Esophagus (tissue), 2 donors: ENCODE results near the gene CLPTM1L. TPM values are rescaled to one million over a fixed set of nuclear protein-coding genes. Genes with fewer than 3 reads are reported as not detected.
A peak's percentile ranks its signal among the peaks of the same experiment; 100 is the strongest.
"Not testable (repeated sequence)": the region's sequence is repeated elsewhere in the genome, so short reads cannot be mapped to it uniquely, and the experiment has no call there.

Experiments
- H3K27ac ChIP-seq, 2 donors: one replicate each; pipeline ENCODE4 v1.5.1; 2013; ENCODE audit warnings: low read depth in 2 of 2, mild to moderate bottlenecking in 2 of 2, inconsistent platforms in 1 of 2, low read length in 1 of 2, moderate library complexity in 1 of 2
- H3K27me3 ChIP-seq, 2 donors: one replicate each; pipeline ENCODE4 v1.6.1; 2013; ENCODE audit warnings: low read length in 2 of 2, control low read depth in 1 of 2, mild to moderate bottlenecking in 1 of 2; ENCODE audit not compliant: insufficient read depth in 2 of 2, control insufficient read depth in 1 of 2
- H3K36me3 ChIP-seq, 2 donors: one replicate each; pipeline ENCODE4 v1.6.1; 2013; ENCODE audit warnings: low read length in 1 of 2; ENCODE audit not compliant: control insufficient read depth in 2 of 2, insufficient read depth in 2 of 2
- H3K4me1 ChIP-seq, 2 donors: one replicate each; pipeline ENCODE4 v1.6.1; 2013; ENCODE audit warnings: low read length in 1 of 2; ENCODE audit not compliant: control insufficient read depth in 2 of 2, insufficient read depth in 2 of 2
- H3K4me3 ChIP-seq, 2 donors: one replicate each; pipeline ENCODE4 v1.5.1; 2013; ENCODE audit warnings: low read length in 2 of 2, mild to moderate bottlenecking in 2 of 2, low read depth in 1 of 2, moderate library complexity in 1 of 2
- H3K9me3 ChIP-seq, 2 donors: one replicate each; pipeline ENCODE4 v1.6.1; 2013; ENCODE audit warnings: mild to moderate bottlenecking in 2 of 2, low read depth in 1 of 2, low read length in 1 of 2, moderate library complexity in 1 of 2; ENCODE audit not compliant: control insufficient read depth in 2 of 2, insufficient read depth in 1 of 2
- WGBS, 2 donors: extraction: QIAGEN DNeasy Blood & Tissue Kit; methylation state at CpG; one replicate each; pipeline ENCODE4 v1.1.7; 2013; 5-methylcytosine and 5-hydroxymethylcytosine counted together
- polyA plus RNA-seq, 2 donors: library from polyadenylated mRNA; stranded (reverse); fragments of 200-250 nt; gene quantifications; one replicate each; pipeline ENCODE4 v1.2.3, GENCODE V29; 2013
- donor health status: healthy with polysubstance abuse.
- donor health status: Bipolar disorder and iron deficiency.

Gene CLPTM1L
- polyA plus RNA-seq, 2 donors, result 20.0 to 52.1 TPM

DNA sequence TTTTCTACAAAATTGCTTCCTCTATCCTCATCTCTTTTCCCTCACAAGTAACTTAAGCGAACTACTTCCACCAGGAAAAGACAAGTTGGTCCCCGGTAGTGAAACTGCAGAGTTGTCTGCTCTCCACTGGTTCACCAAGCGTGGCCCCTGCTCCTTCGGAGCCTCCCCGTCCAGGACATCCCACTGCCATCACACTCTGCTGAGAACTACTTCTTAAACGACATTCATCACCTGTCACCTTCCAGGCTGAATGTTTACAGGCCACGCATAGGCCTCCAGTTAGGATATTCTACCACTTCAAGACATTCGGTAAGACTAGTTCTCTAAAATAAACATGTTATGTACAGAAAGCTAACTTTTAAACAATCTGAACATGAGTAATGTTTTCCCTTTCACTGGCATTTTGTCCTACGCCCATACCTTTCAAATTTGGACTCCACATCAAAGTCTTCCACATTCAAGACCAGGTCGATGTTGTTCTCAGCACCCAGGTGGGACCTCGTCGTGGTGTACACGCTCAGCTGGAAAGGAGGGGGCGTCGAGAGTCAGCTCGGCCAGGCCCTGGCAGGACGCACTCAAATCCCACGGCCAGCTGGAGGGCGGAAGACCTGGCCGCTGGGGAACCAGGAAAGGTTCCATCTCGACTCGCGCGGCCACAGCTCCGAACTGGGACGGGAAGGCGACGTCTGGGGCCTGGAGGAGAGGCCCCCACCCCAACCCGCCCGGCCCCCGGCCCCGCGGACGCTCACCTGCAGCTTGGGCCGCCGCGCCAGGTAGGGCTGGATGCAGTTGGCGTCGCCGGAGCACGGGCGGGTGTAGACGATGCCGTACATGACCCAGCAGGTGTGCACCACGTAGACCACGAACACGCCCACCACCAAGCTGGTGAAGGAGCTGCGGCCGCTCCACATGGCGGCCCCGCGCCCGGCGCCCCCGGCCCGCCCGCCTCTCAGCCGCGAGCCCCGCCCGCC lies 683 bp downstream of the CLPTM1L start:
- no peaks in the 10 kb centered on the region for H3K9me3 ChIP-seq
- H3K27me3 ChIP-seq, result no peaks in the 10 kb centered on the region
- peak overlapping the region; percentile 84 to 91 for H3K4me3 ChIP-seq
- peaks cover 0 to 20% of the 10 kb centered on the region in 2 donors for H3K36me3 ChIP-seq
- 5% methylated on average over 52 to 61 of the region's 61 CpGs for WGBS, 2 donors
- H3K27ac ChIP-seq, result peak overlapping the region in 1 of 2 donors; percentile 29
- H3K4me1 ChIP-seq, result peaks cover 2 to 8% of the 10 kb centered on the region in 2 donors

- no peaks in the 10 kb centered on the region for H3K27me3 ChIP-seq
- no peak overlapping the region for H3K4me3 ChIP-seq
- H3K27ac ChIP-seq, result no peak overlapping the region
- WGBS, 2 donors, result 73 to 82% methylated on average over 9 of the region's 9 CpGs
- no peaks in the 10 kb centered on the region for H3K9me3 ChIP-seq
- H3K36me3 ChIP-seq, result peaks cover 5 to 27% of the 10 kb centered on the region in 2 donors
- peaks cover 2 to 8% of the 10 kb centered on the region in 2 donors for H3K4me1 ChIP-seq
These were observed 1.6 kb downstream of the CLPTM1L start for GRCh38 chr5:1343315-1343751.

- not testable (repeated sequence) for H3K27ac ChIP-seq, H3K4me1 ChIP-seq, H3K4me3 ChIP-seq, H3K9me3 ChIP-seq, H3K27me3 ChIP-seq
- peaks cover 6 to 32% of the 10 kb centered on the region in 2 donors for H3K36me3 ChIP-seq
- WGBS, 2 donors, result 84 to 91% methylated on average over 14 of the region's 14 CpGs
These were observed 2.2 kb downstream of the CLPTM1L start for GRCh38 chr5:1342711-1343110.

DNA sequence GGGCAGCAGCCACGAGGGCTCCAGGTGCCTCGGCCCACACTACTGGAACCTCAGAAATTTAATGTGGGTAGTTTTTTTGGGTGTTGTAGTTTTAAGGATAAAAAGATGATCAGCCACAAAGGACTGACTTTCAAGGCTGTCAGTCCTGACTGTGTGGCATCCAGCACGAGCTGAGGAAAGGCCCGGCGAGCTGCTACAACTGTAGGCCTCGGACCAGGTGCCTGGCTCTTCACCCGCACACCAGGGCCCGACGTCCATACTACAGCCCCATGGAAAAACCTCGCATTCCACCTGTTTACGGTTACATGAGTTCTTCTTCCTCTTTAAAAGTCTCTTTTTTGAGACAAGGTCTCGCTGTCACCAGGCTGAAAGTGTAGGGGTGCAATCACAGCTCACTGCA lies 2.6 kb downstream of the CLPTM1L start:
- WGBS, 2 donors, result 89 to 95% methylated on average over 12 of the region's 12 CpGs
- H3K4me1 ChIP-seq, result peaks cover 2 to 8% of the 10 kb centered on the region in 2 donors
- no peaks in the 10 kb centered on the region for H3K27me3 ChIP-seq
- no peaks in the 10 kb centered on the region for H3K9me3 ChIP-seq
- H3K36me3 ChIP-seq, result peaks cover 6 to 36% of the 10 kb centered on the region in 2 donors
- no peak overlapping the region for H3K4me3 ChIP-seq
- H3K27ac ChIP-seq, result no peak overlapping the region

DNA sequence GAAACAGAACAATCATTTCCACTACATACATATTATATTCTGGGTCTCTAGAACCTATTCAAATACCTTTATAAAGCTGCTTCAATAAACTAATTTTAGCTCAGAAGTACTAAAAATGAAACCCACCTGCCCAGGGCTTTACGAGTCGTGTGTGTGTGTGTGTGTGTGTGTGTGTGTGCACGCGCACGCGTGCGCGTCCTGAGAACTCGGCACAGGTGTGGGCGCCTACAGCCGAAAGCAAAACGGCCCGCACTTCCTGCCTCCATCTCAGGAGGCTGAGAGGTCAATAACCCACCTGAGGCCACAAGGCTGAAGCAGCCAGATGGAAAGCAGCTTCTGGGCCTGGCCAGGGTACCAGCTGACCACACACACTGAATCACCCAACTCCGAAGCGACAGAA lies 3.0 kb downstream of the CLPTM1L start:
- 85 to 90% methylated on average over 15 of the region's 15 CpGs for WGBS, 2 donors
- peaks cover 6 to 39% of the 10 kb centered on the region in 2 donors for H3K36me3 ChIP-seq
- no peaks in the 10 kb centered on the region for H3K27me3 ChIP-seq
- peaks cover 2 to 8% of the 10 kb centered on the region in 2 donors for H3K4me1 ChIP-seq
- H3K9me3 ChIP-seq, result no peaks in the 10 kb centered on the region
- no peak overlapping the region for H3K4me3 ChIP-seq
- no peak overlapping the region for H3K27ac ChIP-seq

DNA sequence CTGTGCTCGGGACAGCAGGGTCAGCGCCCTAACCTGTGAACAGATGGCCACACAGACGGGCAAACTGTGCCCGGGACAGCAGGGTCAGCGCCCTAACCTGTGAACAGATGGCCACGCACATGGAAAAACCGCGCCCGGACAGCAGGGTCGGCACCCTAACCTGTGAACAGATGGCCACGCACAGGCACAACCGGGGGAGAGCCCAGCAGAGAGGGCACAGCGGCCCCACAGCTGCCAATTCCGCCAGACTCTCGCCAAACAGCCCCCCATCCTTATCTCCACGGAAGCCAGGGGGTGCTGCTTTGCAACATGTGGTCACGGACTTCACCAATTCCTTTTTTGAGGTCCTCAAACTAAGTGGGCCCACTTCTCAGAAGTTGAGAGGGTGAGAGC lies 5.1 kb downstream of the CLPTM1L start:
- not testable (repeated sequence) for H3K27me3 ChIP-seq, H3K27ac ChIP-seq, H3K4me3 ChIP-seq, H3K9me3 ChIP-seq, H3K4me1 ChIP-seq
- H3K36me3 ChIP-seq, result peaks cover 6 to 60% of the 10 kb centered on the region in 2 donors
- WGBS, 2 donors, result 87 to 94% methylated on average over 15 to 17 of the region's 17 CpGs

- not testable (repeated sequence) for H3K27me3 ChIP-seq, H3K4me3 ChIP-seq, H3K4me1 ChIP-seq, H3K27ac ChIP-seq, H3K9me3 ChIP-seq
- 94 to 97% methylated on average over 28 to 34 of the region's 34 CpGs for WGBS, 2 donors
- peaks cover 6 to 61% of the 10 kb centered on the region in 2 donors for H3K36me3 ChIP-seq
These were observed 5.6 kb downstream of the CLPTM1L start for GRCh38 chr5:1339139-1339817.

- 94 to 96% methylated on average over 22 of the region's 22 CpGs for WGBS, 2 donors
- Histone ChIP-seq H3K27ac (no peak overlapping the region), H3K4me1 (peaks cover 4% of the 10 kb centered on the region in 2 donors), H3K36me3 (peaks cover 10 to 66% of the 10 kb centered on the region in 2 donors), H3K27me3 (no peaks in the 10 kb centered on the region), H3K4me3 (no peak overlapping the region), H3K9me3 (peaks cover 0 to 2% of the 10 kb centered on the region in 2 donors)
These were observed 6.3 kb downstream of the CLPTM1L start for GRCh38 chr5:1338506-1339070.

GRCh38 chr5:1338196-1338490 lies 6.8 kb downstream of the CLPTM1L start:
- H3K27me3 ChIP-seq, result no peaks in the 10 kb centered on the region
- no peak overlapping the region for H3K4me3 ChIP-seq
- peaks cover 0 to 2% of the 10 kb centered on the region in 2 donors for H3K9me3 ChIP-seq
- peaks cover 13 to 71% of the 10 kb centered on the region in 2 donors for H3K36me3 ChIP-seq
- no peak overlapping the region for H3K27ac ChIP-seq
- 89 to 93% methylated on average over 12 of the region's 12 CpGs for WGBS, 2 donors
- H3K4me1 ChIP-seq, result peaks cover 0 to 4% of the 10 kb centered on the region in 2 donors
